Endodermal cell (in vitro differentiated cells): Measurements from ENCODE around the gene HDAC11. TPM values are rescaled to one million over a fixed set of nuclear protein-coding genes. Genes with fewer than 3 reads are reported as not detected.

Experiments used
- DNase-seq: peaks from one replicate; pipeline ENCODE4 v3.0.0-alpha.2; 2017
- H3K27ac ChIP-seq: 2 replicates; pipeline ENCODE4 v1.5.1; 2013; ENCODE audit warnings: mild to moderate bottlenecking, low read depth, low read length, moderate library complexity
- H3K27me3 ChIP-seq: 2 replicates; pipeline ENCODE4 v1.6.1; 2013; ENCODE audit warnings: mild to moderate bottlenecking, low read length, moderate library complexity; ENCODE audit not compliant: insufficient read depth, control insufficient read depth, poor library complexity, severe bottlenecking
- H3K36me3 ChIP-seq: 2 replicates; pipeline ENCODE4 v1.7.0; 2013; ENCODE audit warnings: mild to moderate bottlenecking, low read length, moderate library complexity; ENCODE audit not compliant: control insufficient read depth, insufficient read depth
- H3K4me1 ChIP-seq: one replicate; pipeline ENCODE4 v1.7.0; 2013; ENCODE audit warnings: low read length; ENCODE audit not compliant: control insufficient read depth, insufficient read depth
- H3K4me3 ChIP-seq: 2 replicates; pipeline ENCODE4 v1.5.1; 2013; ENCODE audit warnings: mild to moderate bottlenecking, low read length, moderate library complexity
- H3K9ac ChIP-seq: 2 replicates; pipeline ENCODE4 v1.6.1; 2013; ENCODE audit warnings: mild to moderate bottlenecking, low read length, moderate library complexity; ENCODE audit not compliant: poor library complexity, severe bottlenecking; ENCODE audit errors: extremely low read depth
- H3K9me3 ChIP-seq: 2 replicates; pipeline ENCODE4 v1.6.1; 2013; ENCODE audit warnings: mild to moderate bottlenecking, low read length, moderate library complexity; ENCODE audit not compliant: control insufficient read depth
- H3K27ac Mint-ChIP-seq: 2 replicates; pipeline ENCODE4 v1.8.0; 2020; ENCODE audit warnings: mixed read lengths
- H3K27me3 Mint-ChIP-seq: 2 replicates; pipeline ENCODE4 v1.8.0; 2021; ENCODE audit warnings: mild to moderate bottlenecking, mixed read lengths; ENCODE audit not compliant: insufficient read depth
- H3K36me3 Mint-ChIP-seq: 2 replicates; pipeline ENCODE4 v1.8.0; 2020; ENCODE audit warnings: low read depth, mixed read lengths
- H3K4me1 Mint-ChIP-seq: 2 replicates; pipeline ENCODE4 v1.8.0; 2020; ENCODE audit warnings: mixed read lengths
- H3K4me3 Mint-ChIP-seq: 2 replicates; pipeline ENCODE4 v1.8.0; 2020; ENCODE audit warnings: mild to moderate bottlenecking, moderate library complexity, mixed read lengths
- H3K9me3 Mint-ChIP-seq: 2 replicates; pipeline ENCODE4 v1.8.0; 2020; ENCODE audit warnings: mild to moderate bottlenecking, mixed read lengths
- CTCF ChIP-seq: fragments of 200-600 bp; sonication (generic); conservative IDR thresholded peaks from 2 replicates; pipeline ENCODE4 v1.5.0; 2021; ENCODE audit warnings: antibody characterized with exemption, mild to moderate bottlenecking
- WGBS, 2 experiments: methylation state at CpG; one replicate each; pipeline versions ENCODE4 v1.1.5 to v1.1.7; 2013; ENCODE audit warnings: missing lambda C conversion rate in 2 of 2, mixed read lengths in 1 of 2; ENCODE audit not compliant: insufficient coverage in 1 of 2, insufficient read length in 1 of 2; 5-methylcytosine and 5-hydroxymethylcytosine counted together
- total RNA-seq, 2 donors: library from RNA; stranded (reverse); fragmentation: NEBNext Ultra II Directional in 1 of 2; extraction: Animal tissue kit (Norgen Biotek cat#: 25700) in 1 of 2; gene quantifications; 2 replicates in 1 of 2; 3 replicates in 1 of 2; pipeline ENCODE4 v1.2.1, GENCODE V29; 2021

Gene HDAC11
- total RNA-seq, 2 donors from 2014 or later = 17.0 to 17.1 TPM

- Mint-ChIP-seq H3K36me3 (no peaks in the 10 kb centered on the region), H3K9me3 (no peaks in the 10 kb centered on the region), H3K4me3 (no peak overlapping the region), H3K27ac (no peak overlapping the region), H3K27me3 (no peaks in the 10 kb centered on the region), H3K4me1 (peaks cover 2% of the 10 kb centered on the region)
- no peak for TF ChIP-seq CTCF
- no peaks in the 10 kb centered on the region for H3K4me1 ChIP-seq
- WGBS, 2 experiments = 90 to 93% methylated on average over 8 of the region's 8 CpGs
- no peak overlapping the region for H3K9ac ChIP-seq
- H3K4me3 ChIP-seq = no peak overlapping the region
- H3K27ac ChIP-seq = no peak overlapping the region
- no peaks in the 10 kb centered on the region for H3K9me3 ChIP-seq
- no peaks in the 10 kb centered on the region for H3K36me3 ChIP-seq
- H3K27me3 ChIP-seq = no peaks in the 10 kb centered on the region
- no peak for DNase-seq
Observed at GRCh38 chr3:13509816-13510192, 29.7 kb downstream of the HDAC11 start.

GRCh38 chr3:13512451-13512850, 32.3 kb downstream of the HDAC11 start:
- no peak for TF ChIP-seq CTCF
- Histone ChIP-seq H3K4me3 (no peak overlapping the region), H3K9ac (no peak overlapping the region), H3K27me3 (no peaks in the 10 kb centered on the region), H3K4me1 (no peaks in the 10 kb centered on the region), H3K9me3 (no peaks in the 10 kb centered on the region), H3K27ac (peak overlapping the region; percentile 97), H3K36me3 (no peaks in the 10 kb centered on the region)
- no peak for DNase-seq
- Mint-ChIP-seq H3K9me3 (no peaks in the 10 kb centered on the region), H3K36me3 (no peaks in the 10 kb centered on the region), H3K4me3 (no peak overlapping the region), H3K27ac (no peak overlapping the region), H3K27me3 (no peaks in the 10 kb centered on the region), H3K4me1 (peaks cover under 1% of the 10 kb centered on the region)
- WGBS, 2 experiments = 90 to 95% methylated on average over 6 to 7 of the region's 7 CpGs

- no peaks in the 10 kb centered on the region for H3K4me1 Mint-ChIP-seq
- no peak for DNase-seq
- Histone ChIP-seq H3K4me1 (no peaks in the 10 kb centered on the region), H3K36me3 (no peaks in the 10 kb centered on the region), H3K4me3 (no peak overlapping the region), H3K27me3 (no peaks in the 10 kb centered on the region), H3K9ac (no peak overlapping the region), H3K9me3 (no peaks in the 10 kb centered on the region), H3K27ac (peak overlapping the region; percentile 97)
- H3K27ac Mint-ChIP-seq = no peak overlapping the region
- H3K27me3 Mint-ChIP-seq = no peaks in the 10 kb centered on the region
- no peaks in the 10 kb centered on the region for H3K9me3 Mint-ChIP-seq
- 61 to 84% methylated on average over 6 to 20 of the region's 20 CpGs for WGBS, 2 experiments
- H3K36me3 Mint-ChIP-seq = no peaks in the 10 kb centered on the region
- TF ChIP-seq CTCF = no peak
- H3K4me3 Mint-ChIP-seq = no peak overlapping the region
Observed at GRCh38 chr3:13513051-13513912, 33.2 kb downstream of the HDAC11 start.
